Hematopoietic multipotent progenitor cell treated with erythropoietin and hydrocortisone succinate and interleukin-3 and kit ligand, for 6 days (in vitro differentiated cells): Measurements from ENCODE around the gene KMT5C.

Experiments
- DNase-seq: peaks from one replicate; pipeline ENCODE4 v3.0.0-alpha.2; 2015

KMT5C gene

DNA sequence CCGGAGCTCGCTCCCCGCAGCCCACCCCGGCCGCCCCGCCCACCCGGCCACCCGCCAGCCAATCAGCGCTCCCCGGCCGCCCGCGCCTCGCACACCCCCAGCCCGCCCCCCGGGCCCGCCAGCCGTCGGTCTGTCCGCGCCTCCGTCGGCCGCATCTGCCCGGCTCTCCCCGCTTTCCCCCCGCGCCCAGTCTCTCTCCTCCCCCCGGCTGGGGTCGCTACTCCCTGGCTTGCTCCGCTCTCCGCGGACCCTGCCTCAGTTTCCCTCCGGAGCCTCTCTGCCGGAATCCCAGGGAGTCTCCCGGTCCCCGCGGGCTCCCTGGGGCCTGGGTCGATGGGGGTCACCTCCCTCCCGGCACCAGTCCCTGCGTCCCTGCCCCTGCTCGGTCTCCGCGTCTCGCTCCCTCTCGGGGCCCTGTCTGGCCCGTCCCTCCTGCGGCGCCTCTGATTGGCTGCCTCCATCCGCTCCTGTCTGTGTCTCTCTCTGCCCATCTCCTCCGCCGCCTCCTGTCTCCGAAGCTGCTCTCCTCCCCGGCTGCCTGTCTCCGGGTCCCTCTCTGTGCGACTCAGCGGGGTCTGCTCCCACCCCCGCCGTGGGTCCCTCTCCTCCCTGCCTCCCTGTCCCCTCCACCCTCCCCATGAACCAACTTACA, 30.1 kb downstream of the KMT5C start:
- peak; percentile 57 for DNase-seq

GRCh38 chr19:55370305-55370988, 30.8 kb downstream of the KMT5C start, which contains the start of gene IL11:
Gene IL11, minus strand, starts transcription at chr19:55370463. Its CDS starts 153 bp downstream, at chr19:55370310.
- DNase-seq: no peak

GRCh38 chr19:55372316-55373081, 32.8 kb downstream of the KMT5C start:
- no peak for DNase-seq

GRCh38 chr19:55373306-55373992, 33.8 kb downstream of the KMT5C start:
- DNase-seq: no peak

DNA sequence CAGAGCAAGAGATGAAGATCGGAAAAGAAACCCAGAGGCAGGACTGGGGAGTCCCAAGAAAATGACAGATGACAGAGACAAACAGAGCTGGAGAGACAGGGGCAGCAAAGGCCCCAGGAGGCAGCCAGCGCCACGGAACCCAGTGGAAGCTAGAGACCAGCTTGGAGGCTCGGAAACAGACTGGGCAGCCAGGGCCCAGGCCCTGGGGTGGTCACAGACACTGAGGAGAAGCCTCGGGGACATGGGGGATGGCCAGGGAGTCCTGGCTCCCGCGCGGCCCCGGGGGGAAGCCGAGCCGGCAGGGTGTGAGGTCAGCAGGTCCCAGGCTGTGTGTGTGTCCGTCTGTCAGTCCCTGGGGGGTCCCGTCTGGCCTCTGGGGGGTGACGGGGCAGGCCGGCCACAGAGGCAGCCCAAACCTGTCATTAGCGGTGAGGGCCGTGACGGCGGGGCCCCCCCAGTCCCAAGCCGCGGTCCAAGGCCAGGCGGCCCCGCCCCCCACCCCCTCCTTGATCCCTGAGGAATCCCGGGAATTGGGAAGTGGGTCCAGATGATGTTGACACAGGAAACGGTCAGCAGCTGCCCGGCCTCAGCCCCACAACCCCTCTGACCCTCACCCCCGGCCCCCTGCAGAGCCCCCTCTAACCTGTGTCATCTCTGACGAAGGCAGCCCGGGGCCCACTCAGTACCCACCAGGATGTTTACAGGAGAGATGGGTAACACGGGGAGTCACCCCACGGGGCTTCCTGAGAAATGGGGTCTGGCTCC, 34.5 kb downstream of the KMT5C start:
- DNase-seq: no peak

GRCh38 chr19:55376241-55376933, 36.7 kb downstream of the KMT5C start, which contains the start of gene TMEM190:
Gene TMEM190, plus strand, starts transcription at chr19:55376826. Its CDS starts 28 bp downstream, at chr19:55376854.
- DNase-seq: peak; percentile 34

DNA sequence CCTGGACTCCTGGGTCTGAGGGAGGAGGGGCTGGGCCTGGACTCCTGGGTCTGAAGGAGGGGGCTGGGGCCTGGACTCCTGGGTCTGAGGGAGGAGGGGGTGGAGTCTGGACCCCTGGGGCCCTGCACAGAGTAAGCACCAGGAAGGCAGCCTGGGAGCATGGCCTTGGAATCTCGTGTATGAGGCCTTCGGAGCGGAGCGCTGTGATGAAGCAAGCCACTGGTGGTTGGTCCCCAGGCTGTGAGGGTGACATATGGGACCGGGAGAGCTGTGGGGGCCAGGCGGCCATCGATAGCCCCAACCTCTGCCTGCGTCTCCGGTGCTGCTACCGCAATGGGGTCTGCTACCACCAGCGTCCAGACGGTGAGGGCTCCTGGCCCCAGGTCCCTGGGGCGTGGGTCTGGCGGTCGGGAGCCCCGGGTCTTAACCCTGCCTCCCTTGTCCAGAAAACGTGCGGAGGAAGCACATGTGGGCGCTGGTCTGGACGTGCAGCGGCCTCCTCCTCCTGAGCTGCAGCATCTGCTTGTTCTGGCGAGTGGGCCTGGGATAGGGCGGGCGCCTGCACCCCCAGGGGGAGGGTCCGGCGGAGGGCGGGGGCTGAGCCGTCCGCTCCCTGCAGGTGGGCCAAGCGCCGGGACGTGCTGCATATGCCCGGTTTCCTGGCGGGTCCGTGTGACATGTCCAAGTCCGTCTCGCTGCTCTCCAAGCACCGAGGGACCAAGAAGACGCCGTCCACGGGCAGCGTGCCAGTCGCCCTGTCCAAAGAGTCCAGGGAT, 37.9 kb downstream of the KMT5C start:
- DNase-seq: no peak

DNA sequence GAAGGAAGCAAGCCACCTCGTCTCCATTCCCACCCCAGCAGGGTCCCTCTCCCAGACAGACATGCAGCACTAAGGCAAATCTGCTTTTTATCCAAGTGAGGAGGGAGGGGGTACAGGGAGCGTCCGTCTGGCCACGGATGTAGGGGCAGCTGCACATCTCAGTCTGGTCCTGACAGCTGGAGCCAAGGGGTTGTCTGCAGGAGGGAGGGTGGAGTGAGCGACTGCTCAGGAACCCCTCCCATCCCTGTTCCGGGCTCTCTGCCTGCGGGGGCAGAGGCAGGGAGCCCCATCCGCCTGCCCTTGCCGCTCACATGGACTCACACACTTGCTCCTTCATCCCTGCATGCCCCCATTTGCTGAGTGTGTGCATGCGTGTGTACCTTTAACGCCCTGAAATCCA, 39.5 kb downstream of the KMT5C start:
- DNase-seq: no peak

GRCh38 chr19:55382013-55382412, 42.3 kb downstream of the KMT5C start:
- DNase-seq: no peak

- DNase-seq: no peak
Measured at GRCh38 chr19:55382522-55383054, 42.9 kb downstream of the KMT5C start.

GRCh38 chr19:55383279-55384130, 43.8 kb downstream of the KMT5C start:
- DNase-seq: peak; percentile 77

- DNase-seq: peak; percentile 75
Measured at GRCh38 chr19:55384131-55384919, 44.6 kb downstream of the KMT5C start, which contains the start of gene TMEM238. Gene TMEM238, minus strand, starts transcription at chr19:55384292. Its CDS starts 33 bp downstream, at chr19:55384259.

DNA sequence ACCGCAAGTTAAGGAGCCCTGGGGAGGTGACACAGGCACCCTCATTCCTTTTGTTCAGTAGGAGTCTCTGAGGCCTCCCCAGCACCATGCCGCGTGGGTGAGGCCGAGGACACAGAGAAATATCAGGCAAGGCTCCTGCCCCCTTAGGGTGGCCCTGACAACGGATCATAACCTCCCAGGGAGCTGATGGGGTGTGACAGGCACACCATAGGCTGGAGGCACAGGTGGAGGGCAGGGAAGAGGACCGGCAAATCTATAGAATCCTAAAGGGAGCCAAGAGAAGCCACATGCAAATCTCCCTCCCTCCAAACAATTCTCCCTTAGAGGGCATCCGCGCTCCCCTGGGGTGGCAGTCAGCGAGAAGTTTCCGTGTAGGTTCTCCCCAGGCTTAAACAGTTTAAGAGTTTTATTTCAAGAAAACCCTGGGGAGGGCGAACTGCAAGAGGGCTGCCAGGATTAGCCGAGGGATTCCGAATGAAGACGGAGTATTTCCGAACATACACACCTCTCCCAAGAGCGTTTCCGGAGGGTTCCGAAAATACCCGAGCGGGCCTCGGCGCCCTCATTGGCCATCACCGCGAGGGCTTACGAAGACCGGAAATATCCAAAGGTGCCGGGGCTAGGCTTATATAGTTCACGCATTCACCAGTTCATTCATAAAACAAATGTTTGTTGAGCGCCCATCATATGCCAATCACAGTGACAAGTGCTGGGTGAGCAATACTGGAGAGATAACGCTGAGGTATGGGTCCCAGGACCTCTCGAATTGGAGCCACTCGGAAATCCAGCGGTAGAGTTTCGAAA, 45.4 kb downstream of the KMT5C start:
- DNase-seq: peak; percentile 98

DNA sequence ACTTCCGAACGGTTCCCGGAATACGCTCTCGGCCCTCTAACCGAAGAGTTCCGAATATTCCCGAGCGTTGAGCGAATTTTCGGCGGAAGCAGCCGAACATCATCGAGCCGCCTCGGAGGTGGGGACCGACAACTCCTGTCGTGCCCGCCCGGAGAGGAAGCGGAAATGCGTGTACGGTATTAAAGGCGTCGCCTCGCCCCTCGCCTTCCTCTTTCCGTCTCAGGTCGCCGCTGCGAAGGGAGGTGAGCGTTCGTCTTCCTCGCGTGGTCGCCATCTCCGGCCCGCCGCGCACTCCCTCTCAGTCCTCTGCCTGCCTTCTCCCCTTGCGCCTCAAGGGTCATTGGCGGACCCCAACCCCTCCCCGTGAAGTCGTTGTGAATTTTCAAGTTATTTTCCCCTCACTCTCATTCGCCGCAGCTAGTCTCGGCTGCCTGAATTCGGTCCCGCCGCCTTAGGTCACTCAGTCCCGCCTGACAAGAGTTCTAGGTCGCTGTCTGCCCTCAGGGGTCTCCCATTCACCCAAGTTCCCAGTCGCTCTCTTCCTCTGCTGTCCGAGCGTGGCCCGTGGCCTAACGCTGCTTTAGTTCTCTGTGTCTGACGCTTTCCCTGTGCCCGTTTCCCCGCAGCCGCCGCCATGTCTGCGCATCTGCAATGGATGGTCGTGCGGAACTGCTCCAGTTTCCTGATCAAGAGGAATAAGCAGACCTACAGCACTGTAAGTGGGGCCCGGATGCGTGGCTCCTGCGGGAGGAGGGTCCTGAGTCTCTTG, 46.2 kb downstream of the KMT5C start, which contains the start of gene RPL28:
TSS of gene RPL28 (plus strand) at position 209 of the 769 bp plus-strand sequence. CDS start at position 635, 426 bp downstream.
- DNase-seq: peak; percentile 99

GRCh38 chr19:55386493-55386971, 46.9 kb downstream of the KMT5C start:
- DNase-seq: peak; percentile 36

GRCh38 chr19:55387736-55388497, 48.2 kb downstream of the KMT5C start:
- DNase-seq: no peak
